ENCODE data around the gene TELO2.

DNA sequence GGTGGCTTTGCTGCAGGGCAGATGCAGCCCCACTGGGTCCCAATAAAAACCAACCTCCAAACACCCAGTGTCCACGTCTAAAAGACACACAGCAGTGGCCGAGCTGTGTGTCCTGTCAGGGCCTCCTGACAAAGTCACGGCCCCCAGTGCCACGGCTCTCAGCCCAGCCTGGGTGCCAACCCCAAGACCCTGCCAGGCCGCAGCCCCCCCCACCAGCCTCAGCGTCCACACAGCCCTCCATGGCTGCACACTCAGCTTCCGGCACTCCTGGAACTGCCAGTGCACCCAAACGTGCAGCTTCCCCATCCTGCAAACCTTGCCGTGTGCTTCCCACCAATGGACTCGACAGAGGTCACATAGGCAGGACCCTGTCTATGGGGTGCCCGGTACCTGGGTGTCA lies 45.2 kb upstream of the TELO2 start:
- TF ChIP-seq POLR2A (IDR thresholded peaks at IDR 0.05), result no peak
- TF ChIP-seq, protein P1, sequence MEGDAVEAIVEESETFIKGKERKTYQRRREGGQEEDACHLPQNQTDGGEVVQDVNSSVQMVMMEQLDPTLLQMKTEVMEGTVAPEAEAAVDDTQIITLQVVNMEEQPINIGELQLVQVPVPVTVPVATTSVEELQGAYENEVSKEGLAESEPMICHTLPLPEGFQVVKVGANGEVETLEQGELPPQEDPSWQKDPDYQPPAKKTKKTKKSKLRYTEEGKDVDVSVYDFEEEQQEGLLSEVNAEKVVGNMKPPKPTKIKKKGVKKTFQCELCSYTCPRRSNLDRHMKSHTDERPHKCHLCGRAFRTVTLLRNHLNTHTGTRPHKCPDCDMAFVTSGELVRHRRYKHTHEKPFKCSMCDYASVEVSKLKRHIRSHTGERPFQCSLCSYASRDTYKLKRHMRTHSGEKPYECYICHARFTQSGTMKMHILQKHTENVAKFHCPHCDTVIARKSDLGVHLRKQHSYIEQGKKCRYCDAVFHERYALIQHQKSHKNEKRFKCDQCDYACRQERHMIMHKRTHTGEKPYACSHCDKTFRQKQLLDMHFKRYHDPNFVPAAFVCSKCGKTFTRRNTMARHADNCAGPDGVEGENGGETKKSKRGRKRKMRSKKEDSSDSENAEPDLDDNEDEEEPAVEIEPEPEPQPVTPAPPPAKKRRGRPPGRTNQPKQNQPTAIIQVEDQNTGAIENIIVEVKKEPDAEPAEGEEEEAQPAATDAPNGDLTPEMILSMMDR (IDR thresholded peaks at IDR 0.05), result no peak

Measured in esophagus squamous epithelium (tissue), 4 donors.